ENCODE data around the gene KCNH2. TPM values are rescaled to one million over a fixed set of nuclear protein-coding genes. Genes with fewer than 3 reads are reported as not detected.

KCNH2 gene
- total RNA-seq, 4 donors from 2014 or later = 0.22 TPM; not detected in 3

DNA sequence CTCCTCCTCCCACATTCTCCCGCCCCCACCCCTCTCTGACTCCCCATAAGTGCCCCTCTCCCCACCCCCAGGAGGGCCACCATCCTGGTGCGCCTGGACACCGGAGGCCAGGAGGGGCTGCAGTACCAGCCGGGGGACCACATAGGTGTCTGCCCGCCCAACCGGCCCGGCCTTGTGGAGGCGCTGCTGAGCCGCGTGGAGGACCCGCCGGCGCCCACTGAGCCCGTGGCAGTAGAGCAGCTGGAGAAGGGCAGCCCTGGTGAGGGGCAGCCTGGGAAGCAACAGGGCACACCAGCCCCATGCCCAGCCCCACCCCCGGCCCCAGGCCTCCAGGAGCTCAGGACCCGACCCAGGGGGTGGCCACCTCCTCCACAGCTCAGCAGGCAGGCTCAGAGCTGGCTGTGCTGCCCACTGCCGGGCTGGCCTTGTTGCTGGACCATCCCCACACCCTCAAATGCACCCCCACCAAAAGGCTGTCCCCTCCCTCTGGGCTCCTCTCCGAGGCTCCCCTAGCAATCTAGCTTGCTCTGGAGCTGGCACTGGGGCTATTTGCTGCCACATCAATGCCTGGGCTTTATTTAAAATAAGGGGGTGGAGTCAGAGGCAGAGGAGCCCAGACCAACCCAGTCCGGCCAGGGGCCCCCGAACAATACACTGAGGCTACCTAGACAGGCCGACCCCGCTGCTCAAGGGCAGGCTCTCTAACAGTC, 31.4 kb upstream of the KCNH2 start:
- TF ChIP-seq, protein P1, sequence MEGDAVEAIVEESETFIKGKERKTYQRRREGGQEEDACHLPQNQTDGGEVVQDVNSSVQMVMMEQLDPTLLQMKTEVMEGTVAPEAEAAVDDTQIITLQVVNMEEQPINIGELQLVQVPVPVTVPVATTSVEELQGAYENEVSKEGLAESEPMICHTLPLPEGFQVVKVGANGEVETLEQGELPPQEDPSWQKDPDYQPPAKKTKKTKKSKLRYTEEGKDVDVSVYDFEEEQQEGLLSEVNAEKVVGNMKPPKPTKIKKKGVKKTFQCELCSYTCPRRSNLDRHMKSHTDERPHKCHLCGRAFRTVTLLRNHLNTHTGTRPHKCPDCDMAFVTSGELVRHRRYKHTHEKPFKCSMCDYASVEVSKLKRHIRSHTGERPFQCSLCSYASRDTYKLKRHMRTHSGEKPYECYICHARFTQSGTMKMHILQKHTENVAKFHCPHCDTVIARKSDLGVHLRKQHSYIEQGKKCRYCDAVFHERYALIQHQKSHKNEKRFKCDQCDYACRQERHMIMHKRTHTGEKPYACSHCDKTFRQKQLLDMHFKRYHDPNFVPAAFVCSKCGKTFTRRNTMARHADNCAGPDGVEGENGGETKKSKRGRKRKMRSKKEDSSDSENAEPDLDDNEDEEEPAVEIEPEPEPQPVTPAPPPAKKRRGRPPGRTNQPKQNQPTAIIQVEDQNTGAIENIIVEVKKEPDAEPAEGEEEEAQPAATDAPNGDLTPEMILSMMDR (IDR thresholded peaks at IDR 0.05; ENCODE audit: low read depth) = no peak

DNA sequence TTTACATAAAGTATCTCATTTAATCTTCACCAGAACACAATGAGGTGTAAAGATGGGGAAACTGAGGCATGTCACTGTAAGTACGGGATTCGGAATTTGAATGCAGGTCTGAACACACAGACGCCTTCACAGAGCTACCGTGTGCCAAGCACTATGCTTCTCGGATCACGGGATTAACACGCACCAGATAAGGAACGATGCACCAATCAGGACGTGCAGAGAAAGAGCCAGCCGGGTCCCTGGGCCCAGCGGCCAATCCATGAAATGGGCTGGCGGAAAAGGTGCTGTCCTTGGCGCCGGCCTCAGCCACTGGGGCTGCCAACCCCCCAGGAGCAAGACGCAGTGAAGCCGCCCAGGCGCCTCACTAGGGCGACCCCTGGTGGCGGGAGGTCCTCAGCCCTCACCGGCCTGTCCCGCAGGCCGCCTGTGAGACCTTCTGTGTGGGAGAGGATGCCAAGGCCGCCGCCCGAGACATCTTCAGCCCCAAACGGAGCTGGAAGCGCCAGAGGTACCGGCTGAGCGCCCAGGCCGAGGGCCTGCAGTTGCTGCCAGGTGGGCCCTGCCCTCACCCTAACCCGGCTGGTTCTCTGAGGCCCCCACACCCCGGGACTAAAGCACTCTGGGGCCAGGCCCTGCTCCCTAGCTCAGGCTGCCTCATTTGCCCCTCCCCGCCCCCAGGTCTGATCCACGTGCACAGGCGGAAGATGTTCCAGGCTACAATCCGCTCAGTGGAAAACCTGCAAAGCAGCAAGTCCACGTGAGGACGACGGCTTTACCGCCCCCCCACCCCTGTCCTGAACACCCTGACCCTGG, 30.6 kb upstream of the KCNH2 start:
- TF ChIP-seq, protein P1 (IDR thresholded peaks at IDR 0.05; ENCODE audit: low read depth) = no peak

DNA sequence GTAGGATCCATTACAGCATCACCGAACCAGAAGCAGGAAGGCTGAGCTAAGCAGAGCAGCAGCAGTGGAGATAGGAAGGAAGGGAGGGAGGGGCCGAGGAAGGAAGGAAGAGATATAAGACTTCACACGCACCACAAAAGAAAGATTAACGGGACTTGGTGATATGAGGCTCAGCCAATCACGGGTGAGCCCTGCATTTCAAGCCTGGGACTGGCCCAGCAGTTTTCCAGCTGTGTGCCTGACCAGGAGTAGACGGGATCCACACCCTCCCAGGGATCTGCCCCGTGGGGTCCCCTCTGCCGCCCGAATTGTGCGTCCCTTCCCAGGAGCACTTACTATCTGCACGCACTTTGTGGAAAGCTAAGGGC, 30.0 kb upstream of the KCNH2 start:
- TF ChIP-seq, protein P1 (IDR thresholded peaks at IDR 0.05; ENCODE audit: low read depth) = no peak

DNA sequence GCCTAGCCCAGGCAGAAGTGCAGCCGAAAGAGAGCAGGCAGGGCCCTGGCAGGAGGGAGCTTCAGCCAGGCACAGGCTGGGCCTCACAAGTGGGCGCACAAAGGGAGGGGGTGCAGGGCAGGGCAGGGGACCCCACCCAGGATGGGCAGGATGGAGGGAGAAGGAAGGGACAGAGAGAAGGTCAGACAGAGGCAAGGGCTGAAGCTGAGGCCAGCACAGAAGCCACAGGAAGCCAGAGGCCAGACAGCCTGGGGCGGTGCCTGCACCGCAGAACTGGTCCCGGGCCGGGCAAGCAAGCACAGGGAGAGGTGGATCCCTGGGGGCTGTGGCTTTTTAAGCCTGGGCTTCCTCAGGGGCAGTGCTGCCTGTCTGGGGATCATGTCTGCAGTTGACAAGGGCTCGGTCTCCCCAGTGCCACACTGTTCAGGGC, 29.4 kb upstream of the KCNH2 start:
- TF ChIP-seq, protein P1 (IDR thresholded peaks at IDR 0.05; ENCODE audit: low read depth) = no peak

DNA sequence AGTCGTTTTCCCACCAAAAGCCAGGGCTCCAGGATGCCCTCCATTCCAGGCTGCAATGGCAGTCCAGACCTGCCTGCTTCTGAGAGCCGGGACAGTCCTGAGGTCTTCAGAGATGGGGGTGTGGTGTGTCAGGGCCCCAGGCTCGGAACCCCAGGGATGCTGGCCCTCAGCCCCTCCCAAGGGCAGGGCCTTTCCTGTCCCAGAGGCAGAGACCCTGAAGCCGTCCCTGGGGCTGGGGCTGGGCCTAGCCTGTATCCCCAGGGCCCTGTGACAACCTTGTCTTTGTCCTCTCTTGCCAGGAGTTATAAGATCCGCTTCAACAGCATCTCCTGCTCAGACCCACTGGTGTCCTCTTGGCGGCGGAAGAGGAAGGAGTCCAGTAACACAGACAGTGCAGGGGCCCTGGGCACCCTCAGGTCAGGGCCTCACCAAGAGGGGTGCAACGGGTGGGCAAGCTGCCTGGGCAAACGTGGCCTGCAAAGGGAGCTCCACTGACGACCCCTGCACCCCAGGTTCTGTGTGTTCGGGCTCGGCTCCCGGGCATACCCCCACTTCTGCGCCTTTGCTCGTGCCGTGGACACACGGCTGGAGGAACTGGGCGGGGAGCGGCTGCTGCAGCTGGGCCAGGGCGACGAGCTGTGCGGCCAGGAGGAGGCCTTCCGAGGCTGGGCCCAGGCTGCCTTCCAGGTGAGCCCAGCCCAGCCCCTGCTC, 28.6 kb upstream of the KCNH2 start:
- TF ChIP-seq, protein P1 (IDR thresholded peaks at IDR 0.05; ENCODE audit: low read depth) = no peak

DNA sequence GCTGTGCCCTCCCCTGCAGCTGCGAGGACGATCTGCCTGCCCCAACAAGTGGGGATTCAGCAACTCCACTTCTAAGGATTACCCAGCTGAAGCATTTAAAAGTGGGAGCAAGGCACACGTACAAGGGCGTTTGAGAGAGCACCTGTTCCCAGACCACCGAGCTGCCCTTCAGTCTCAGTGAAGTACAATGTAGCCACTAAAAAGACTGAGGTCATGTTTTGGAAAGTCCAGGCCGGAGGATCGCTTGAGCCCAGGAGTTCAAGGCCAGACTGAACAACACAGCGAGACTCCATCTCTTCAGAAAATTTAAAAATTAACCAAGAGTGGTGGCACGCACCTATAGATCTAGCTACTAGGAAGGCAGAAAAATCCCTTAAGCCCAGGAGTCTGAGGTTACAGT, 27.4 kb upstream of the KCNH2 start:
- TF ChIP-seq, protein P1 (IDR thresholded peaks at IDR 0.05; ENCODE audit: low read depth) = no peak

DNA sequence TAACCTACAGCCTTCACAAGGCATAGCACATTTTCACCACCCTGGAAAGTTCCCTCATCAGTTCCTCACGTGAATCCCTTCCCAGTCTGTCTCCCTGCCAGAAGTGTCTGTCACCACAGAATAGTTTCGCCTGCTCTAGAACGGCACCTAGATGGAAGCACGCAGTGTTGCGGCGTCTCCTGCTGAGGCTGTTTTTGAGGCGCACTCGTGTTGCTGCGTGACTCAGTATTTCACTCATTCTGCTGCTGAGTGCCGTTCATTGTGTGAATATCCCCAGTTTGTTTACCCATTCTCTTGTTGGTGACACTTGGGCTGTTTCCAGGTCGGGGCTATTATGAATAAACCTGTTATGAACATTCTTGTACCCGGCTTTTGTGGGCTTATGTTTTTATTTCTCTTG, 25.5 kb upstream of the KCNH2 start:
- TF ChIP-seq, protein P1 (IDR thresholded peaks at IDR 0.05; ENCODE audit: low read depth) = no peak

All from subcutaneous adipose tissue (tissue), 4 donors.